Activated effector memory CD4-positive, alpha-beta T cell treated with Interleukin-2 at 50 U/mL for 16 hours (primary cell): ENCODE results near the gene PAGR1.
"Not testable (repeated sequence)": the region's sequence is repeated elsewhere in the genome, so short reads cannot be mapped to it uniquely, and the experiment has no call there.

Source experiments
- DNase-seq: peaks from one replicate; pipeline ENCODE4 v3.0.0-alpha.2; 2020

Gene PAGR1

DNA sequence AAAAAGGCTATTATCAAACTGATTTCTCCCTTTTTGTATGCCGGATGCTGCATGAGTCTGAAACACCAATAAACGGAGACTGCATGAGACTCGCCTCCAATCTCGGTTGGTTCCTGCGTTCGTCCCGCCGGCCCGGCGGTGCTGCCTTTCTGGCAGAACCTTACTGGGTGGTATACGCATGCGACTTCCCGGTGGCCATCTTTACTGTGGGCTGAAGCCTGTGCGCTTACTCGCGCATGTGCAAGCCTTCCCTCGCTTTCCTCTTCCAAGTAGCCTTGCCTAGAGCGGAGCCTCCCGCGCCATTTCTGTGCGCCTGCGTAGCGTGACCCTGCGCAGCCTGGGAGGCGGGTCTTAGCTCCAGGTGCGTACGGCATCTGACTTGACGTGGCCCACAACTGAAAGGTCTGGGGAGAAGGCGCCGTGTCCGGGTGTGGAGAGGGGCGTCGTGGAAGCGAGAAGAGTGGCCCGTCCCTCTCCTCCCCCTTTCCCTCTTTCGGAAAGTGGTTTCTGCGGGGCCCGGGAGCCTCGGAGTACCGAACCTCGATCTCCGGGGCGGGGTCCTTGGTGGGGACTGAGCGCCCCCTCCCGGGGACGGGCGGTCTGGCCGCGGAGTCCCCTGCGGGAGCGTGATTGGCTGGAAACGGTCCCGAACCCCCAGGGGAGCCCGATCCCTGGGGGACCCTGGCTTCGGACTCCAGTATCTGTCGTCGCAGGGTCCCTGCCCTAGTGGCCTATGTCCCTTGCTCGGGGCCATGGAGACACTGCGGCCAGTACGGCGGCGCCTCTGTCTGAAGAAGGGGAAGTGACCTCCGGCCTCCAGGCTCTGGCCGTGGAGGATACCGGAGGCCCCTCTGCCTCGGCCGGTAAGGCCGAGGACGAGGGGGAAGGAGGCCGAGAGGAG is at the start of gene PAGR1:
TSS of gene PAGR1 (plus strand) at position 360 of the 901 bp plus-strand sequence. CDS start at position 734, 374 bp downstream.
- peak; percentile 99 for DNase-seq

- no peak for DNase-seq
These were observed 49.4 kb upstream of the PAGR1 start for GRCh38 chr16:29766571-29766970.

GRCh38 chr16:29767062-29767461 is 48.9 kb upstream of the PAGR1 start:
- no peak for DNase-seq

DNA sequence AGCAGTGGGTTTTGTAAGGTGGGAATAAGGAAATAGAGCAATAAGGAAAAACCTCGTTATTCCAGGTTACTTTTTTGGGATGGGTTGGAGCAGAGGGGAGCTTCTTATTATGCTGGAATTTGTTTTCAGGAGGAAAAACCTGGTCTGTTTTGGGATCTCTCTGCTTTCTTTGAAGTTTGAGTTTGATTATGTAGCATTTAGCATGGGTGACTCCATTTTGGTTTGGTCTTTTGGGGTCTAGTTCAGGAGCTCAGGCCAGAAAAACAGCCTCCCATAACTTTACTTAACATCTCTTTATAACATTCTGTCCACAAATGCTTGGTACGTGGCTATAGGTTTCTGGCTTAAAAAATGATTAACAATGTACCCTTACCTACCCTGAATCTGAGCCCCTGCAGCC is 46.4 kb upstream of the PAGR1 start:
- DNase-seq, result no peak

GRCh38 chr16:29770250-29770929 is 45.6 kb upstream of the PAGR1 start:
- no peak for DNase-seq

GRCh38 chr16:29772330-29772729 is 43.6 kb upstream of the PAGR1 start:
- not testable (repeated sequence) for DNase-seq

- no peak for DNase-seq
These were observed 41.2 kb upstream of the PAGR1 start for GRCh38 chr16:29774730-29775129.

DNA sequence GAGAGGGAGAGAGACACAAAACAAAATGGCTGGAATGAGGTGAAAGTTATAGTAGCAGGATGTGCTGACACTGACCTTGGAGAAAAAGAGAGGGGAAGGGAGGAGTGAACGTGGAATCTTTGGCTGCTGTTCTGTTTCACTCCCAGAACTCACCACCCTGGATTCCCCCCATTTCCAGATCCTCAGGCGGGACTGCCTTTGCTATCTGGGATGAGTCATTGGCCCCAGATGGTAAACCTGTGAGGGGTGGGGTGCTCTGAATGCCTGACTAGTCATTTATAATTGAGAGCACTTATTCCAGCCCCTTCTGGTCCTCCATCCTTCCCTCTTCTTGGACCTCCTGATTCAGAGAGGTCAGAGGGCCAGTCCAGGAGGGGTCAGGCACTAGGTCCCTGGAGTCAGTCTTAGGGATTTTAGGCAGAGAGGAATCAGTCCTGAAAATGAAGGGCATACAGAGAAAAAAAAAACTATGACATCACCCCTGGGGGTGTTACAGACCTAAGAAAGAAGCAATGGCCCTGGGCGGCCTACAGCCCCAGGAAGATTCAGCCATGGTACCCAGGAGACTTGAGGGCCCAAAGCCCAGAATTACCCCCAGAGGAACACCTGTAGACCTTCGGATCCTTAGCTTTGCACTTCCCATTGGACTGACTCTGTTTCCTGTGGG is 40.1 kb upstream of the PAGR1 start:
- no peak for DNase-seq

DNA sequence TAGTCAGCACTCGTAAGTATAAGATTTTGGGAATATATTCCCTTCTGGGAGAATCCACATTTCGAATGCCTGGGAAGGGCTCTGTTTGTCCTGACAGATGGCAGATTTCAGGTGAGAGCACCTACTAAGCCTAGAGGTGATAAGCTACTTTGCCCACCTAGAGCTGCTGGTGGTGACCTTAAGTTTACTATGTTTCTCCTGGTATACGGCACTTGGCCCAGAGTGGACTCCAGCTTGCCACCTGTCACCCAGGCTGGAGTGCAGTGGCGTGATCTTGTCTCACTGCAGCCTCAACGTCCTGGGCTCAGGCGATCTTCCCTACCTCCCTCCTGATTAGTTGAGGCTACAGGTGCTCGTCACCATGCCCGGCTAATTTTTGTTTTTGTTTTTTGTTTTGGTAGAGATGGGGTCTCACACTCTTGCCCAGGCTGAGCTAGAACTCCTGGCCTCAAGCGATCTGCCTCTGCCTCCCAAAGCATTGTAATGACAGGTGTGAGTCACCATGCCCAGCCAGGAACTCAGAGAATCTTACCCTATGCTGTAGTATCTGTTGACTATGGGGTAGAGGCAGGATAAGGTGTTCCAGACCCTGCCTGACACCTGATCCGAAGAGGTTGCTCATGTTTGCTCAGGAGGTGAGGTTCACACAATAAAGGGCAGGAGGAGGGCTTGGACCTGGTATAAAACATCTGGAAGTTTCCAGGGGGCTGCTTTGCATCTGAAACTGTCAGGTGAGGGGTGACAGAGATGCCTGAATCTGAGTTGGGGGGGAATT is 38.2 kb upstream of the PAGR1 start, which contains the start of gene ZG16:
TSS of gene ZG16 (plus strand) at position 681 of the 775 bp plus-strand sequence. CDS start 1,011 bp downstream, outside the sequence.
- DNase-seq, result no peak

DNA sequence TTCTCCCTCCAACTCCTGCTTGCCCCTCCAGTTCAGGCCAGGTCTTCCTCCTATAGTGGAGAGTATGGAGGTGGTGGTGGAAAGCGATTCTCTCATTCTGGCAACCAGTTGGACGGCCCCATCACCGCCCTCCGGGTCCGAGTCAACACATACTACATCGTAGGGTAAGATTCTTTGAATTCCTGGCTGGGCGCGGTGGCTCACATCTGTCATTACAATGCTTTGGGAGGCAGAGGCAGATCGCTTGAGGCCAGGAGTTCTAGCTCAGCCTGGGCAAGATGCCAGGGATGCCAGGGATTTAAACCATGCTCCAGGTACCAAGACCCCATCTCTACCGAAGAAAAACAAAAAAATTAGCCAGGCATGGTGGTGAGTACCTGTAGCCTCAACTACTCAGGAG is 36.5 kb upstream of the PAGR1 start:
- DNase-seq, result no peak

DNA sequence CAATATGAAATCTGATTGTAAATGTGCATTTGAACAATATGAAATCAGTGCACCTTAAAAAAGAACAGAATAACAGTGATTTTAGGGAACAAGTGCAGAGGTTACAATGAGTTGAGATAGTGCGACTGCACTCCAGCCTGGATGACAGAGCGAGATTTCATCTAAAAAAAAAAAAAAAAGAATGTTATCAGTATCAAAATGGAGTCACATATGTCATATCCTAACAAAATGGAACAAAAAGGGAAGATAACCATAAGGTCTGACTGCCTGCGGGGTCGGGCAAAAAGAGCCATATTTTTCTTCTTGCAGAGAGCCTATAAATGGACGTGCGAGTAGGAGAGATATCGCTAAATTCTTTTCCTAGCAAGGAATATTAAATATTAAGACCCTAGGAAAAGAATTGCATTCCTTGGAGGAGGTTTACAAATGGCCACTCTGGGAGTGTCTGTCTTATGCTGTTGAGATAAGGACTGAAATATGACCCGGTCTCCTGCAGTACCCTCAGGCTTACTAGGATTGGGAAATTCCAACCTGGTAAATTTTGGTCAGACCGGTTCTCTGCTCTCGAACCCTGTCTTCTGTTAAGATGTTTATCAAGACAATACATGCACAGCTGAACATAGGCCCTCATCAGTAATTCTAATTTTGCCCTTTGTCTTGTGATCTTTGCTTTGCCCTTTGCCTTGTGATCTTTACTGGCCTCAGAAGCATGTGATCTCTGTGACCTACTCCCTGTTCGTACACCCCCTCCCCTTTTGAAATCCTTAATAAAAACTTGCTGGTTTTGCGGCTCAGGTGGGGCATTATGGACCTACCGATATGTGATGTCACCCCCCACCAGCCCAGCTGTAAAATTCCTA is 32.6 kb upstream of the PAGR1 start:
- DNase-seq, result not testable (repeated sequence)

DNA sequence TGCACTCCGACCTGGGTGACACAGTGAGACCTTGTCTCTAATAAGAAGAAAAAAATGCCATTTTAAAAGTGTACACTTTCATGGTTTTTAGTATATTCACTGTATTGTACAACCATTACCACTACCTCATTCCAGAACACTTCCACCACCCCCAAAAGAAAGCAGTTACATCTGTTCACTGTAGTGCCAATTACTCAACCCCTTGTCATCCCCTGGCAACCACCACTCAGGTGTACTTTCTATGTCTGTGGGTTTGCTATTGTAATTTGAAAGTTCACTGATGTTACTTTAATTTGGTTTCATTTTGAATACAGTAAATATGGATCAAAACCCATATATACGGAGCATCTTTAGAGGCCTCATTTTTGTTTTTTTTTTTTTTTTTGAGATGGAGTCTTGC is 31.8 kb upstream of the PAGR1 start:
- no peak for DNase-seq

DNA sequence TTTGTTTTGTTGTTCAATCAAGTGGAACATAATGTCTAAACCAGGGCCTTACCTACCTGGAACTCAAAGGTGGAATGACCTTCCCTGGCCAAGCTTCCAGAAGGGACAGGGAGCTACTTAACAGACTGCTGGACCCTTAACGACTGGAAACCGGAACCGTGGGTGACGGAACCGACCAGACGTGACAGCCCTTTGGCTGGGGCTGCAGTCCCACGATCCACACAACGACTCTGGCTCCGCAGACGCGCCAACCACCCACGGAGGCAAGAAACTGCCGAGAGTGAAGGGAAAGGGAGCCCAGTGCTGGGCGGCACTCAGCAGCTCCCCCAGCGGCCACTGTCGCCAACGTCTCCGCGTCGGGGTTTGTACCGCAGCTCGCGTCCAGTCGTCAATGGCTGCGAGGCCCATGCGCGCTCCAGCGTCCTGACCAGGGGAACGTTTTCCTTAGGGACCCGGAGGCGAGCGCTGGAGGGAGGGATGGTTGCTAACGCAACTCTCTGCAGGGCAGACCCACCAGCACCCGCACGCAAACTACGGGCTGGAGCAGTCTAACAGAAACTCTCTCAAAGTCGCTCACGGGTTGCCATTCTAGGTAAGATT is 31.0 kb upstream of the PAGR1 start:
- peak; percentile 72 for DNase-seq

- DNase-seq, result not testable (repeated sequence)
These were observed 28.8 kb upstream of the PAGR1 start for GRCh38 chr16:29787155-29787554.

GRCh38 chr16:29789775-29790182 is 26.2 kb upstream of the PAGR1 start:
- DNase-seq, result no peak

- DNase-seq, result peak; percentile 99
These were observed 25.6 kb upstream of the PAGR1 start, which contains the start of gene KIF22 for GRCh38 chr16:29790183-29790948. Gene KIF22, plus strand, starts transcription at chr16:29790751. Its CDS starts 9 bp downstream, at chr16:29790760.

GRCh38 chr16:29790949-29791844 is 24.8 kb upstream of the PAGR1 start:
- no peak for DNase-seq

DNA sequence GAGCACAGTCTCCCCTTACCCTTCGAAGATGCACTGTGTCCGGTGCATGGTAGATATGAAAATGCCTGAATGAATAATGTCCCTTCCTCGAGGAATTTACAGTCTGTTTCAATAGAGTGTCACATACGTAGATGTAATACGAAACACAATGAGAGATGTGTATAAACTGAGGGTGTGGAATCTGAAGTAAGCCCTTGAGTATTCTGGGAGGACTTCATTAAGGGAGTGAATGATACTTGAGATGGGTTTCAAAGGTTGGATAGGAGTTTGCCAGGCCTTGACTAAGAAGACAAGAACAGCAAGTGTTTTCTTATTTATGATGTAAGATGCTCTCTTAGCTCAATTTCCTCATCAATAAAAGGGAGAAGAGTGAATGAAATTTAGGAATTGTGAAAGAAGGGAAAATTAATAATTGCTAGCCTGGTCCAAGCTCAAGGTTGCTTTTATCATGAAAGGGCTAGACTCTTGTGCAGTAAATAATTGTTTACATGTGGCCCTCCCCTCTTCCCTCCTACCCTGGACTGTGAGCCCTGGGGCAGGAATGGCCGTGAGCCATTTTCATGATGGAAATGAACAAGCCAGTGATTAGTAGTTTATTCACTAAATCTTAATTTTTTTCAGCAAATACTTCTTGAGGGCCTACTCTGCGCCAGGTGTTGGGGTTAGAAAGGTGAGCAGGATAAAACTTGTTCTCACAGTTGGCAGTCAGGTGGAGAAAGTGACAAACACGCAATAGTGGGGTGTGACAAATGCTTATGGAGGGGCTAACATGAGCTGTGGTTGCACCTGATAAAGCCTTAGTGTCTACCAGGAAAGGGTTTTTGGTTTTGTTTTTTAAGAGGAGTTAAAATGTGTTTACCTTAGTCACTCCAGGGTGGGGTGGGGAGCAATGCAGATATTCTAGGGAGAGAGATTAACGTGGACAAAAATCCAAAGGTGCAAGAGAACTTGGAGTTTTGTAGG is 23.8 kb upstream of the PAGR1 start:
- DNase-seq, result no peak
